Choroid plexus epithelial cell (primary cell): ENCODE measurements around the gene SEL1L2.

ENCODE experiments used
- DNase-seq: peaks from one replicate; pipeline ENCODE4 v3.0.0-alpha.2; 2010; ENCODE audit warnings: low read depth
- H3K4me3 ChIP-seq: 2 replicates; pipeline ENCODE4 v1.5.1; 2011; ENCODE audit warnings: low read depth, mild to moderate bottlenecking, control low read depth, low read length, moderate library complexity
- TF ChIP-seq, protein P1 (sequence below): conservative IDR thresholded peaks from 2 replicates; pipeline ENCODE4 v1.5.1; 2011; ENCODE audit warnings: low read depth, mild to moderate bottlenecking, control low read depth, inconsistent platforms, low read length, moderate library complexity

The SEL1L2 gene

DNA sequence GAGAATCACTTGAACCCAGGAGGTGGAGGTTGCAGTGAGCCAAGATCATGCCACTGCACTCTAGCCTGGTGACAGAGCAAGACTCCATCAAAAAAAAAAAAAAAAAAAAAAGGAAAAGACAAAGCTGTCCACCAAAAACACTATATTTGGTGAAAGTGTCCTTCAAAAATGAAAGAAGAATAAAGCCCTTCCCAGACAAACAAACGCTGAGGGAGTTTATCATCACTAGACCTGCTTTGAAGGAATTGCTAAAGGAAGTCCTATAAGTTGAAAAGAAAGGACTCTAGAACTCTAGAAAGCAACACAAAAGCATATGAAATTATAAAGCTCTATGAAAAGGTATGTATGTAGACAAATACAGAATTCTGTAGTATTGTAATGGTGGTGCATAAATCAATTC lies 98.8 kb downstream of the SEL1L2 start:
- no peak for DNase-seq
- no peak overlapping the region for H3K4me3 ChIP-seq
- TF ChIP-seq, protein P1, sequence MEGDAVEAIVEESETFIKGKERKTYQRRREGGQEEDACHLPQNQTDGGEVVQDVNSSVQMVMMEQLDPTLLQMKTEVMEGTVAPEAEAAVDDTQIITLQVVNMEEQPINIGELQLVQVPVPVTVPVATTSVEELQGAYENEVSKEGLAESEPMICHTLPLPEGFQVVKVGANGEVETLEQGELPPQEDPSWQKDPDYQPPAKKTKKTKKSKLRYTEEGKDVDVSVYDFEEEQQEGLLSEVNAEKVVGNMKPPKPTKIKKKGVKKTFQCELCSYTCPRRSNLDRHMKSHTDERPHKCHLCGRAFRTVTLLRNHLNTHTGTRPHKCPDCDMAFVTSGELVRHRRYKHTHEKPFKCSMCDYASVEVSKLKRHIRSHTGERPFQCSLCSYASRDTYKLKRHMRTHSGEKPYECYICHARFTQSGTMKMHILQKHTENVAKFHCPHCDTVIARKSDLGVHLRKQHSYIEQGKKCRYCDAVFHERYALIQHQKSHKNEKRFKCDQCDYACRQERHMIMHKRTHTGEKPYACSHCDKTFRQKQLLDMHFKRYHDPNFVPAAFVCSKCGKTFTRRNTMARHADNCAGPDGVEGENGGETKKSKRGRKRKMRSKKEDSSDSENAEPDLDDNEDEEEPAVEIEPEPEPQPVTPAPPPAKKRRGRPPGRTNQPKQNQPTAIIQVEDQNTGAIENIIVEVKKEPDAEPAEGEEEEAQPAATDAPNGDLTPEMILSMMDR, result no peak

DNA sequence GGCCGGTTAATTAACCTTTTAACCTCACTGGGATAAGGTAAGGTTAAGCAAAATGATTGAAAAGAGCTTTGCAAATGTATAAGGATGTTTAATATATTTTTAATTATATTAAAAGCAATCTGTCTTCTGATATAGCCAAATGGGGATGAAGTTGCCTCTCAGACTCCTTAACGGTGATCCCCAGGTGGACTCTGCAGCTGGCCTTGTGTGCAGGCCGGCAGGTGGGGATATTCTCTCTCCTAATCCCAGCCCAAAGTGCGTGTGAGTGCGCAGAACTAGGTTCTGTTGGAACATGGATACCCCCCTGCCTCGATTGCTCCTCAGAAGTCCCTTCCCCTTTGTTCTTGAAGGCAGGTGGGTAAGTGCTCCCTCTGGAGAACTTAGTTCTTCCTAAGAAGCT lies 105.6 kb downstream of the SEL1L2 start:
- no peak overlapping the region for H3K4me3 ChIP-seq
- TF ChIP-seq, protein P1, result no peak
- DNase-seq, result no peak

DNA sequence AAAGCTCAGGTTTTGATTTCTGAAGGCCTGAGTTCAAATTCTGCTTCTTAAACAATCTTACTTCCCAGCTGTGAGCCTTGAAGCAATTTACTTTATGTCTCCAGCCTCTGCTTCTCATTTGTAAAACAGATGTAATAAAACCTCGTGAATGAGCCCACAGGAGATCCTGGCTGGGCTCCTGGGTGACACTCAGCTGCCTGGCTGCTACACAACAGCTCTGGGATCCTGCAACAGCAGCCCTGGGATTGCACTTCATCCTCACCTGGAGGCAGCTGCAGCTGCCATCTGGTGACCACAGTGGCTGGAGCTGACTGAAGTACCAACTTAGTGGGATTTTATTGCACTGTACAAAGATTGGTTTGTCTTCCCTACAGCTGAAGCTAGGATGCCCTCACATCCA lies 107.0 kb downstream of the SEL1L2 start:
- no peak overlapping the region for H3K4me3 ChIP-seq
- TF ChIP-seq, protein P1, result no peak
- no peak for DNase-seq

DNA sequence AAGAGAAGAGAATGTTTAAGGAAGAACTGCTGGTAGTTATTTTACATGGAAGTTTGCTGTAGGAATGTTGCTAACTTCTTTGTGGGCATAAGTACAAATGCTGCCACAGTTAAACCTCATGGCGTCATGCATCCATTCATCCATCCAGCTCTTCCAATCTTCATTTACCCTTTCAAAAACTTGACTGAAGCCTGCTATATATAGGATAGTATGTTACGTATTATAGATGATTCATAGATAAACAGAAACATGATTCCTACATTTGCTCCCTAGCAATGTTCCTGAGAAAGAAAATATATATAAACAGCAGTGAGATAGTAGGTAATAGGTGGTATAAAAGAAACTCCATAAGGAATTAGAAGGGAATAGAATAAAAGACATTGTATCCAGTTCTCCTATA lies 111.8 kb downstream of the SEL1L2 start:
- DNase-seq, result no peak
- TF ChIP-seq, protein P1, result no peak
- no peak overlapping the region for H3K4me3 ChIP-seq

DNA sequence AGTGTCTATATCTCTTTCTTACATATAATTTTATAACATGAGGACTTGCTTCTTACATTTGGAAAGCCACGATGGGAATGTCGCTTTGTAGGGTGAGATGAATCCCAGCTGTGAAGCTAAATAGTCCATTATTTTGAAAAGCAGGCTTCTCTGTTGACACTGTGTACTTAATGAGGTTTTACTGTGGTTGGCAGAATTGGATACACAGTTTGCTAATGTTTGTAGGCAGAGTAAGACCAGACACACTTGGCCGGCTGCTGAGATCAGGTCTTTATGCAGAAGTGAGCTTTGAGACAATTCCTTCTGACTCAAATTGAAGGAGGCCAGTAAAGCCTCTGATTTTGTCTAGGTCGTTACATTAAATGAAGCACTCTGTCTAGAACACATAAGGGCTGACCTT lies 112.6 kb downstream of the SEL1L2 start:
- H3K4me3 ChIP-seq, result no peak overlapping the region
- TF ChIP-seq, protein P1, result no peak
- DNase-seq, result no peak

DNA sequence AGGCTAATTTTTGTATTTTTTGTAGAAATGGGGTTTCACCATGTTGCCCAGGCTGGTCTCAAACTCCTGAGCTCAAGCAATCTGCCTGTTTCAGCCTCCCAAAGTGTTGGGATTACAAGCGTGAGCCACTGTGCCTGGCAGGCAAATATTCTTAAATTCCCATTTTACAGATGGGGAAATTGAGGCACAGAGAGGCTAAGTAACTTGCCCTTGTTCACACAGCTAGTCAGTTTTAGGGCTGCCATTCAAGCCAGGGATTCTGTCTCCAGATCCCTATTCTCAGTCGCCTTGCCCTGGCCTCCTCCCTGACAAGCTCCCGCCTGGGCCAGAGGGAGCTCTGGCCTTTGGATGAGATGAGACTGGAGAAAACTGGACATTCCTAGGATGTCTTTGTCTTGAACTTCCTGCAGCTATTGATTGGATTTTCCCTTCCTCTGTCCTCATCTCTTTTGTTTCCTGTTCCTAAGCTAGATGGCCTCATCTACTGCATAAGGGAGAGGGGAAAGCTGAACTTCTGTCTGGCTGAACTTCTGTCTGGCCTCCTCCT lies 115.1 kb downstream of the SEL1L2 start:
- DNase-seq, result no peak
- TF ChIP-seq, protein P1, result no peak

DNA sequence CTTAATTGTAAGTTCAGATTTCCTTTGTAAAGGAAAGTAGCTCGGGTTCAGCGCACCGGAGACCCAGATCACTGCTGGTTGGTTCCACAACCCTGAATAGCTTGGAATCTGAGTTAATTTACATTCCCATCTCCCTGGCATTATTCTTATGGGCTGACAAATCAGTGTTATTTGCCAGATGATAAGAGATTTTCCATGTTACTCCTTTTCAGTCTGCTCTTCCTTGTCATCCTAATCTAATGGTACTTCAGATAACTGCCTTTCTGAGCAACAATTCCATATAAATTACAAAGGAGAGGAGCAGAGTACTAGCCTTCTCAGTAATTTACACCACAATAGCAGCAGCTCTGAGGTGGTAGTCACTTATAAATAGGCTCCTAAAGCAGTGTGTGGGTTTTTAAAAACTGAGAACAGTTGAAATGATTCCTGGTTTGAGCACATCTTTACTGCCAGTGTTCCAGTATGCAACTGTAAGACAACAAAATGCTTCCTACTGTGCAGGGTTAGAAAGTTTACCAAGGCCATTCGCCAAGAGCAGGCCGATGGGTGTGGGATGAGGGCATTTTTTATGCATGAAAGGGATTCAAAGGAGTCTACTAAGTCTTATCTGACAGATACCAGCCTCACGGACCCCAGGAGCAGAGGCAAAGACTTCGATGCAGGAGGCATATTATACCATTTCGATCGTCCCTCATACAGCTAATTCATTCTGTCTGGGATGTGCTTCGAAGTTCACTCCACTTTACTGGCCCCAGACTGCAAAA lies 115.8 kb downstream of the SEL1L2 start:
- no peak for DNase-seq
- H3K4me3 ChIP-seq, result no peak overlapping the region
- TF ChIP-seq, protein P1, result no peak

More for the DNA sequence above, 115.1 kb downstream of the SEL1L2 start:
- H3K4me3 ChIP-seq, result no peak overlapping the region
